WI38 (cell line): ENCODE measurements around the gene CACNA2D3.

Experiments used
- H3K4me3 ChIP-seq: 2 replicates; pipeline ENCODE4 v1.5.1; 2011; ENCODE audit warnings: low read depth, mild to moderate bottlenecking, control low read depth, low read length
- TF ChIP-seq, protein P1 (sequence below): IDR thresholded peaks from 2 replicates; pipeline ENCODE4 v1.5.1; 2012; ENCODE audit warnings: low read depth, mild to moderate bottlenecking, control low read depth, low read length

CACNA2D3 gene

DNA sequence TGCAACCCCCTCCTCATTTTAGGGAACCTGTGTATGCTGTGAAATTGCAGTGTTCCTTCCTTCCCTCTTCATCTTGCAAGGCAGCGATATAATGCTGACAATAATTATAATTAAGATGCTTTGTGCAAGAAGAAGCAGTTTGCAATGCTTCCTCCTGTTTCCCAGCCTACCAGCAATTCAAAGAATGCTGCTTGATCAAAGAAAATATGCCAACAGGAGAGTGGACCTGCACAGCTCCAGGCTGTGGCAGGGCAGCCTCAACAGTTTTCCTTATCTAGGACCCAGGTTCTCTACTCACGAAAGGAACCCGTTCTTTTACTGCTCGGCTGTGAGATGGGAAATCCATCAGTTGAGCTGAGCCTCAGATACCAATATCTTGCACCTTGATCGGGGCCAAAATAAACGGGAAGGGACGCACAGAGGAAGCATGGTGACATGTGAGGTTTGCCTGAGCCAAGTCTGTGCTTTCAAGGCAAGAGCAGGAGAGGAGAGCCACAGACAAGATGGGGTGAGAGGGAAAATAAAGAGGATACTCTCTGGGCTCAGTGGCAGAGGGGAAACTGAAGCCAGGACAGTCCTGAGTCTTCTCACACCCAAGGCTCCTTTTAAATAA, 828.1 kb downstream of the CACNA2D3 start:
- no peak overlapping the region for H3K4me3 ChIP-seq
- TF ChIP-seq, protein P1, sequence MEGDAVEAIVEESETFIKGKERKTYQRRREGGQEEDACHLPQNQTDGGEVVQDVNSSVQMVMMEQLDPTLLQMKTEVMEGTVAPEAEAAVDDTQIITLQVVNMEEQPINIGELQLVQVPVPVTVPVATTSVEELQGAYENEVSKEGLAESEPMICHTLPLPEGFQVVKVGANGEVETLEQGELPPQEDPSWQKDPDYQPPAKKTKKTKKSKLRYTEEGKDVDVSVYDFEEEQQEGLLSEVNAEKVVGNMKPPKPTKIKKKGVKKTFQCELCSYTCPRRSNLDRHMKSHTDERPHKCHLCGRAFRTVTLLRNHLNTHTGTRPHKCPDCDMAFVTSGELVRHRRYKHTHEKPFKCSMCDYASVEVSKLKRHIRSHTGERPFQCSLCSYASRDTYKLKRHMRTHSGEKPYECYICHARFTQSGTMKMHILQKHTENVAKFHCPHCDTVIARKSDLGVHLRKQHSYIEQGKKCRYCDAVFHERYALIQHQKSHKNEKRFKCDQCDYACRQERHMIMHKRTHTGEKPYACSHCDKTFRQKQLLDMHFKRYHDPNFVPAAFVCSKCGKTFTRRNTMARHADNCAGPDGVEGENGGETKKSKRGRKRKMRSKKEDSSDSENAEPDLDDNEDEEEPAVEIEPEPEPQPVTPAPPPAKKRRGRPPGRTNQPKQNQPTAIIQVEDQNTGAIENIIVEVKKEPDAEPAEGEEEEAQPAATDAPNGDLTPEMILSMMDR: no peak

- H3K4me3 ChIP-seq: no peak overlapping the region
- TF ChIP-seq, protein P1: peak; percentile 83
Measured at GRCh38 chr3:54951405-54951804, 829.1 kb downstream of the CACNA2D3 start.

- TF ChIP-seq, protein P1: no peak
Measured at GRCh38 chr3:54954022-54954421, 831.7 kb downstream of the CACNA2D3 start.

GRCh38 chr3:54954521-54954920, 832.2 kb downstream of the CACNA2D3 start:
- TF ChIP-seq, protein P1: no peak

More at GRCh38 chr3:54954022-54954421, 831.7 kb downstream of the CACNA2D3 start:
- H3K4me3 ChIP-seq: no peak overlapping the region

DNA sequence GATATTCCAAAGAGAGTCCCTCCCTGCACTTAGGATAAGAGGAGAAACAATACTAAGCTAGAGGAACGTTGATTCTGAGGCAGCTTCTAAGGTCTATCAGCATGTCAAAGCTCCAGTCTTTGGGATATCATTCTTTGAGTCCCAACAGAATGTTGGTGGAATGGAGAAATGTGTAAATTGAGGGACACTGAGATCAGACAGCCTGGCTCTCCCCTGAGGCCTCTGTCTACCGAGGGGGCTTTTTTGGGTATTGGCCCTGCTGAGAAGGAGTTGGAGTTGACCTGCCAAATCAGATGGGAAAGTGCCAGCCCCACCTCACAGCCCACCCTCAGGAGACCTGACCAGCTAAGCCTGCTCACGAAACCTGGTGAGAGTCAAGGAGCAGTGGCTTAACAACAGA, 833.1 kb downstream of the CACNA2D3 start:
- no peak overlapping the region for H3K4me3 ChIP-seq
- TF ChIP-seq, protein P1: no peak

More at GRCh38 chr3:54954521-54954920, 832.2 kb downstream of the CACNA2D3 start:
- H3K4me3 ChIP-seq: no peak overlapping the region

DNA sequence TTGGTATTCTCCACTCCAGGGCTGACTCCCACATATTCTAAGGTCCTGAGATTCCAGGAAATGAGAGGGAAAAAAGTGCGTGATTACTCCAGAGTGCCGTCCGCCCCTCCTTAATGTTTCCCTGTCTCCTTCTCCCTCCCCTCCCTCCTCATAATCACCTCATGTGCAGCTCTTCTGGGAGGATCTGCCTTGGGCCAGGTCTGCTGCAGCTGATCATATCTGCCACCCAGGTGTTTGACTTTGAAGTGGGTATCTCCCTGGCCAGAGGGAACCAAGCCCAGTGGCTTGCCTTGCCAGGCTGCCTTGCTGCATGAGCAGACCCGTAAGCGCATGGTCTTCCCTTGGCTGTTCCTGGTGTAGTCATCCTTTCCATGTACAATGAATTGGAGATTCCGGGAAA, 833.6 kb downstream of the CACNA2D3 start:
- TF ChIP-seq, protein P1: no peak
- no peak overlapping the region for H3K4me3 ChIP-seq

GRCh38 chr3:54957711-54958110, 835.4 kb downstream of the CACNA2D3 start:
- H3K4me3 ChIP-seq: no peak overlapping the region
- TF ChIP-seq, protein P1: no peak
